PC-9 (cell line): Measurements from ENCODE around the gene SPART.

ENCODE experiments used
- CTCF ChIP-seq: fragments of 200-600 bp; sonication (generic); conservative IDR thresholded peaks from 2 replicates; pipeline ENCODE4 v1.6.1; 2017; ENCODE audit warnings: mixed run types, antibody characterized with exemption, mild to moderate bottlenecking, moderate library complexity
- EZH2 ChIP-seq: fragments of 200-600 bp; sonication (generic); IDR thresholded peaks from 2 replicates; pipeline ENCODE4 v1.8.0; 2017; ENCODE audit warnings: antibody characterized with exemption, low read depth

- TF ChIP-seq EZH2 (no peak), CTCF (no peak)
Observed at GRCh38 chr13:36347531-36348210, 1.5 kb upstream of the SPART start.
